Activated naive CD8-positive, alpha-beta T cell (primary cell): ENCODE data around the gene IFNL3.
A peak's percentile ranks its signal among the peaks of the same experiment; 100 is the strongest.
"Not testable (repeated sequence)": the region's sequence is repeated elsewhere in the genome, so short reads cannot be mapped to it uniquely, and the experiment has no call there.

Experiments used
- H3K27ac Mint-ChIP-seq: one replicate; pipeline ENCODE4 v1.8.0; 2021; ENCODE audit warnings: mixed read lengths
- H3K27me3 Mint-ChIP-seq: one replicate; pipeline ENCODE4 v1.8.0; 2021; ENCODE audit warnings: mixed read lengths
- H3K36me3 Mint-ChIP-seq: one replicate; pipeline ENCODE4 v1.8.0; 2021; ENCODE audit warnings: mixed read lengths
- H3K4me1 Mint-ChIP-seq: one replicate; pipeline ENCODE4 v1.8.0; 2021; ENCODE audit warnings: low read depth, mixed read lengths
- H3K4me3 Mint-ChIP-seq: one replicate; pipeline ENCODE4 v1.8.0; 2021; ENCODE audit warnings: mild to moderate bottlenecking, mixed read lengths
- H3K9me3 Mint-ChIP-seq: one replicate; pipeline ENCODE4 v1.8.0; 2021; ENCODE audit warnings: low read depth, mixed read lengths

The IFNL3 gene

GRCh38 chr19:39244410-39245100 lies at the start of gene IFNL3:
Gene IFNL3, minus strand, starts transcription at chr19:39245006. Its CDS starts 39 bp downstream, at chr19:39244967.
- not testable (repeated sequence) for H3K4me3 Mint-ChIP-seq, H3K4me1 Mint-ChIP-seq, H3K36me3 Mint-ChIP-seq, H3K9me3 Mint-ChIP-seq, H3K27me3 Mint-ChIP-seq, H3K27ac Mint-ChIP-seq

GRCh38 chr19:39293394-39293793 lies 48.6 kb upstream of the IFNL3 start:
- Mint-ChIP-seq H3K4me1 (peaks cover 11% of the 10 kb centered on the region), H3K4me3 (no peak overlapping the region), H3K36me3 (no peaks in the 10 kb centered on the region), H3K9me3 (no peaks in the 10 kb centered on the region), H3K27ac (no peak overlapping the region), H3K27me3 (peaks cover 5% of the 10 kb centered on the region)

- no peaks in the 10 kb centered on the region for H3K36me3 Mint-ChIP-seq
- H3K4me1 Mint-ChIP-seq = no peaks in the 10 kb centered on the region
- no peak overlapping the region for H3K27ac Mint-ChIP-seq
- H3K27me3 Mint-ChIP-seq = no peaks in the 10 kb centered on the region
- peaks cover 5% of the 10 kb centered on the region for H3K9me3 Mint-ChIP-seq
- H3K4me3 Mint-ChIP-seq = no peak overlapping the region
Measured at GRCh38 chr19:39284032-39284431, 39.2 kb upstream of the IFNL3 start.

GRCh38 chr19:39282021-39282420 lies 37.2 kb upstream of the IFNL3 start:
- Mint-ChIP-seq H3K27ac (no peak overlapping the region), H3K36me3 (no peaks in the 10 kb centered on the region), H3K4me3 (no peak overlapping the region), H3K9me3 (peaks cover 5% of the 10 kb centered on the region), H3K4me1 (no peaks in the 10 kb centered on the region), H3K27me3 (peaks cover 4% of the 10 kb centered on the region)

GRCh38 chr19:39277598-39277997 lies 32.8 kb upstream of the IFNL3 start:
- H3K27ac Mint-ChIP-seq = no peak overlapping the region
- H3K4me1 Mint-ChIP-seq = no peaks in the 10 kb centered on the region
- H3K36me3 Mint-ChIP-seq = no peaks in the 10 kb centered on the region
- peaks cover 4% of the 10 kb centered on the region for H3K27me3 Mint-ChIP-seq
- H3K9me3 Mint-ChIP-seq = no peaks in the 10 kb centered on the region
- H3K4me3 Mint-ChIP-seq = no peak overlapping the region

GRCh38 chr19:39276740-39277139 lies 31.9 kb upstream of the IFNL3 start:
- H3K9me3 Mint-ChIP-seq = no peaks in the 10 kb centered on the region

GRCh38 chr19:39275578-39275977 lies 30.8 kb upstream of the IFNL3 start:
- no peaks in the 10 kb centered on the region for H3K9me3 Mint-ChIP-seq

More at GRCh38 chr19:39276740-39277139, 31.9 kb upstream of the IFNL3 start:
- H3K27ac Mint-ChIP-seq = no peak overlapping the region
- peaks cover 4% of the 10 kb centered on the region for H3K27me3 Mint-ChIP-seq
- H3K4me3 Mint-ChIP-seq = no peak overlapping the region
- H3K4me1 Mint-ChIP-seq = no peaks in the 10 kb centered on the region
- no peaks in the 10 kb centered on the region for H3K36me3 Mint-ChIP-seq

GRCh38 chr19:39273859-39274258 lies 29.1 kb upstream of the IFNL3 start:
- not testable (repeated sequence) for H3K27ac Mint-ChIP-seq, H3K9me3 Mint-ChIP-seq, H3K4me1 Mint-ChIP-seq, H3K36me3 Mint-ChIP-seq, H3K4me3 Mint-ChIP-seq, H3K27me3 Mint-ChIP-seq

More at GRCh38 chr19:39275578-39275977, 30.8 kb upstream of the IFNL3 start:
- peaks cover 5% of the 10 kb centered on the region for H3K27me3 Mint-ChIP-seq
- H3K4me1 Mint-ChIP-seq = no peaks in the 10 kb centered on the region
- no peaks in the 10 kb centered on the region for H3K36me3 Mint-ChIP-seq
- no peak overlapping the region for H3K27ac Mint-ChIP-seq
- no peak overlapping the region for H3K4me3 Mint-ChIP-seq

GRCh38 chr19:39270036-39270871 lies 25.4 kb upstream of the IFNL3 start:
- no peaks in the 10 kb centered on the region for H3K36me3 Mint-ChIP-seq

GRCh38 chr19:39269369-39269768 lies 24.6 kb upstream of the IFNL3 start:
- H3K4me3 Mint-ChIP-seq, H3K9me3 Mint-ChIP-seq, H3K27me3 Mint-ChIP-seq, H3K36me3 Mint-ChIP-seq, H3K27ac Mint-ChIP-seq, H3K4me1 Mint-ChIP-seq: not testable (repeated sequence)

More at GRCh38 chr19:39270036-39270871, 25.4 kb upstream of the IFNL3 start:
- no peak overlapping the region for H3K4me3 Mint-ChIP-seq
- H3K9me3 Mint-ChIP-seq = no peaks in the 10 kb centered on the region
- no peak overlapping the region for H3K27ac Mint-ChIP-seq
- H3K4me1 Mint-ChIP-seq = no peaks in the 10 kb centered on the region
- H3K27me3 Mint-ChIP-seq = peaks cover 4% of the 10 kb centered on the region

GRCh38 chr19:39268531-39269223 lies 23.9 kb upstream of the IFNL3 start:
- not testable (repeated sequence) for H3K4me1 Mint-ChIP-seq, H3K27ac Mint-ChIP-seq, H3K4me3 Mint-ChIP-seq, H3K27me3 Mint-ChIP-seq, H3K36me3 Mint-ChIP-seq, H3K9me3 Mint-ChIP-seq

GRCh38 chr19:39268085-39268484 lies 23.3 kb upstream of the IFNL3 start, which contains the start of gene IFNL2:
Gene IFNL2, plus strand, starts transcription at chr19:39268396. Its CDS starts 173 bp downstream, at chr19:39268569.
- H3K27ac Mint-ChIP-seq = not testable (repeated sequence)

GRCh38 chr19:39265321-39265916 lies 20.6 kb upstream of the IFNL3 start:
- no peak overlapping the region for H3K27ac Mint-ChIP-seq
- H3K27me3 Mint-ChIP-seq = peaks cover 15% of the 10 kb centered on the region
- peak overlapping the region; percentile 13 for H3K4me3 Mint-ChIP-seq
- H3K36me3 Mint-ChIP-seq = no peaks in the 10 kb centered on the region
- peaks cover 6% of the 10 kb centered on the region for H3K4me1 Mint-ChIP-seq
- H3K9me3 Mint-ChIP-seq = no peaks in the 10 kb centered on the region

More at GRCh38 chr19:39268085-39268484, 23.3 kb upstream of the IFNL3 start, which contains the start of gene IFNL2:
- not testable (repeated sequence) for H3K27me3 Mint-ChIP-seq, H3K36me3 Mint-ChIP-seq, H3K9me3 Mint-ChIP-seq, H3K4me1 Mint-ChIP-seq, H3K4me3 Mint-ChIP-seq

- Mint-ChIP-seq H3K36me3 (no peaks in the 10 kb centered on the region), H3K4me3 (peak overlapping the region; percentile 32), H3K27me3 (peaks cover 13% of the 10 kb centered on the region), H3K9me3 (no peaks in the 10 kb centered on the region), H3K27ac (no peak overlapping the region), H3K4me1 (peaks cover 6% of the 10 kb centered on the region)
Measured at GRCh38 chr19:39264306-39265290, 19.8 kb upstream of the IFNL3 start.
